GM21786 (cell line): ENCODE data around the gene ALDH1B1.

Experiments
- ATAC-seq: cut with Tn5 transposase; IDR thresholded peaks from one replicate; pipeline ENCODE4 v1.9.1; 2021; ENCODE audit not compliant: unreplicated experiment

Gene ALDH1B1

GRCh38 chr9:38392235-38393127 is at the start of gene ALDH1B1:
Gene ALDH1B1 (plus strand): TSS chr9:38392702. CDS start chr9:38395749, 3,047 bp downstream.
- ATAC-seq: peak; percentile 98

DNA sequence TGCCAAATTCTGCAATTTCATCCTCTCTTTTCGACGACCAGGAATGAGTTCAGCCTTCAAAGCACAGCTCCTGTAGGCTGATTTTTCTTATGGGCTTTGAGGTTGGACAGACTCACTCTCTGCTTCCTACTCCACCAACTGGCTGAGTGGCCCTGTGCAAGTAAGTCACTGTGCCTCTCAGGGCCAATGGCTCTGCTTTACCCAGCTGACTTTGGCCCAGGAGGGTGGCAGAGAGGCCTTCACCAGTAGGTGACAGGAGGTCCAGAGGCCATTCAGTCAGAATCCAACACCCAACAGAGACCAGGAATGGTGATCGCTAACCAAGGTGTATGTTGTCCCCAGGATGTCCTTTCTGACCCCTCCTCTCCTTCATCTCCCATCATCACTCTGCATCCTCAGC is 49.5 kb upstream of the ALDH1B1 start:
- ATAC-seq: no peak

GRCh38 chr9:38343552-38343951 is 49.0 kb upstream of the ALDH1B1 start:
- ATAC-seq: no peak

- ATAC-seq: no peak
Measured at GRCh38 chr9:38344566-38345324, 47.8 kb upstream of the ALDH1B1 start.

DNA sequence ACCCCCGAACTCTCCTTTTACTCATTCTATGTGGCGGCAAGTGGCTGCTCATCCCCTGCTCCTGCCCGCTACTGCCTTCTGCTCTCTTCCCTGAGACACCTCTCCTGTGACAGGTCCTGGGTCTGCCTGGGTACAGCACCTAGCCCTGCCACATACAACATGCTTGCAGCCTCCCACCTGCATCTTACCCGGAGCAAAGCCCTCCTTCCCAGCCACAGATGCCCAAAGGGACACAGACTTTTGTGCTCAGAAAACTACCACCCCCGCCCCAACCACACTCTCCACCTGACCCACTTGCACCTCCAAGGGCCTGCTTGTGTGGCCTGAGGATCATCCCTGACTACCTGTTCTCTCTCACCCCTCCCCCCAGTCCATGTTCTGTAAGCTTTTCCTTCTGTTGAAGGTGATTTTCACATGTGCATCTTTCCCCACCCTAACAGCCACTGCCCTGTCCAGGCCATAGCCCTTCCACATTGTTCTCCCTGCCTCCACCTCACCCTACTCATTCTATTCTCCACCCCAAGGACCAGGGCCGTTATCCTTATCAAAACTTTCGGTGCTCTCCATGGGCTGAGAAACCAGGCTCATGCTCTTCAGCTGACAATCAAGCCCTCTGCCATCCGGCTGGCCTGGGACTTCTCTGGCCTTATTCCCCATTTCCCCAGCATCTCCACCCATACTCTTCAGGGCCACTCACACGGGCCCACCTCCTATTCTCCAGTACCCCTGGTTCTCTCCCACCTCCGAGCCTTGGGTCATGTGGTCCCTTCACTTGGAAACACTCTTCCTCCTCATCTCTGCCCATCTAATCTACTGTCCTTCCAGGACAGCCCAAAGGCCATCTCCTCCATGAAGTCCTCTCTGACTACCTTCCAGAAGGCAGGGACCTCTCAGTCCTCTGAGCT is 46.4 kb upstream of the ALDH1B1 start:
- no peak for ATAC-seq

DNA sequence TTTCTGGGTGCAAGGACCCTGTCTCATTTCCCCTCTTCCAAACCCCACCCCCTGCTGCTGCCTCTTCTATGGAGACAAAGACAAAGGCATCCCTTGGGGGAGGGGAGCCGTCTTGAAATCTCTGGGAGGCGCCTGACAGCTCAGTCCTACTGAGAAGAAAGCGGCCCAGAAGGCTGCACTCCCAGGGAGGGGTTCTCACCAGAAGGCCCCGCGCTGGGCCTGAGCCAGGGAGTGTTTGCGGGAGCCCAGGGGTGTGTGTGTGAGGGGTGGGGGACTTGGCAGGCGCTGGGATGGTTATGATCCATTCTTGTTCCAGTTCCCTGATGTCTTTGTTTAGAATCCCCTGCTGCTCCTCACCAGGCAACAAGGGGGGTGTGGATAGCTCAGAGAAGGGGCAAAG is 45.7 kb upstream of the ALDH1B1 start:
- ATAC-seq: no peak

- no peak for ATAC-seq
Measured at GRCh38 chr9:38347271-38347671, 45.2 kb upstream of the ALDH1B1 start.

- no peak for ATAC-seq
Measured at GRCh38 chr9:38347946-38348345, 44.6 kb upstream of the ALDH1B1 start.

DNA sequence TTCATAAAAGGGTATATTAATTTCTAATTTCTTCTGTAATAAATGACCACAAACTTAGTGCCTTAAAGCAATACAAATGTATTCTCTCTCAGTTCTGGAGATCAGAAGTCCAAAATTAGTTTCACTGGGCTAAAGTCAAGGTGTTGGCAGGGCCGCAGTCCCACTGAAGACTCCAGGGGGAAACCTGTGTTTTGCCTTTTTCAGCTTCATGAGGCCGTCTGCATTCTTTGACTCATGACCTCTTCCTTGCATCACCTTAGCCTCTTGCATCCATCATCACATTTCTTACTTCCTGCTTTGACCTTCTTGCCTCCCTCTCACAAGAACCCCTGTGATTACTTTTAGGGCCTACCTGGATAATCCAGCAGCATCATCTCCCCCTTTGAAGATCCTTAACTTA is 42.0 kb upstream of the ALDH1B1 start:
- ATAC-seq: no peak

DNA sequence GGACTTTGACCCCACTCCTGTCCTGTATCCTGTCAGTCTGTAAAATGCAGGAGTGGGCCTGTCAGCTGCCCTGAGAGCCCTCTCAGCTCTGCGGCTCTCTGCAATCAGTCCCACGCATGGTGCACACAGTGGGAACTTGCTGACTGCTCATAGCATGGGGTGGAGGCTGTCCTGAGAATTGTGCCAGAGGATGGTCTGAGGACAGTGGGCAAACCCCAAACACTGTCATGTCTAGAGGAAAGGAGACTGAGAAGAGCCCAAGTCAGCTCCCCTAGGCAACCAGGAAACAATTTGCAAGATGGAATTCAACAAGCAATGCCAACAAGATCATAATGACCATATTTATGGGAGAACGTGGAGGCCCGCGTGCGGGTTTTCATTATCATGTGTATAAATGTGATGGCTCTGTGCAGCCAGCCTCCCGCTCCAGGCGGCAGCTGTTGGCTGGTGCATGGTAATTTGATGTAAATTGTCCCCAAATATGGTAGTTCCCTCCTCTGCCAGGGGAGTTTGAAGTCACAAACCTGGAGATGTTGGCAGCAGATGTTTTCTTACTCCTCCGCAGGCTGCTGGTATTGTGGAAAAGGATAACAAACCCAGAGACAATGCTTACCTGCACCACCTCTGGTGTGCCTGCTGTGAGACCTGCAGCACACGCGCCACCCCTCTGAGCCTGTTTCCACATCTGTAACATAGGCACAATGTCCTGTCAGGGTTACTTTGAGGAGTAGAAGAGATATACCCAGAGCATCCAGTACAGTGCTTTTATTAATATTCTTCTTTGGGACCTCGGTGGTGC is 39.8 kb upstream of the ALDH1B1 start:
- ATAC-seq: no peak

DNA sequence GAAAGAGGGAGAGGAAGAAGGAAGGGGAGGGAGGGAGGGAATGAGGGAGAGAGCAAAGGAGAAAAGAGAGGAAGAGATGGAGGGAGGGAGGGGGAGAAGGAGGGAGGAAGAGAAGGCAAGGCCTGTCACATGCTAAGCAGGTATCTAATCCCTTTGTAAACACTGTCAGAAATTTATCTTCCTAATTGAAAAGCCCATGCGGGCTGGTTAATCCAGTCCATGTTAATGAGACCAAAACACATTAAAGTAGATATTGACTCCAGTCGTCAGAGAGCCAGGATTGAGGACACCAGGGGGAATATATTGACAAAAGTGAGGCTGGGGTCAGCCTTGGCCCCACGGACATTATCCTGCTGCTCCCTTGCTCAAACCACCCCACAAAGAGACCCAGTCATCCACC is 37.4 kb upstream of the ALDH1B1 start:
- no peak for ATAC-seq

DNA sequence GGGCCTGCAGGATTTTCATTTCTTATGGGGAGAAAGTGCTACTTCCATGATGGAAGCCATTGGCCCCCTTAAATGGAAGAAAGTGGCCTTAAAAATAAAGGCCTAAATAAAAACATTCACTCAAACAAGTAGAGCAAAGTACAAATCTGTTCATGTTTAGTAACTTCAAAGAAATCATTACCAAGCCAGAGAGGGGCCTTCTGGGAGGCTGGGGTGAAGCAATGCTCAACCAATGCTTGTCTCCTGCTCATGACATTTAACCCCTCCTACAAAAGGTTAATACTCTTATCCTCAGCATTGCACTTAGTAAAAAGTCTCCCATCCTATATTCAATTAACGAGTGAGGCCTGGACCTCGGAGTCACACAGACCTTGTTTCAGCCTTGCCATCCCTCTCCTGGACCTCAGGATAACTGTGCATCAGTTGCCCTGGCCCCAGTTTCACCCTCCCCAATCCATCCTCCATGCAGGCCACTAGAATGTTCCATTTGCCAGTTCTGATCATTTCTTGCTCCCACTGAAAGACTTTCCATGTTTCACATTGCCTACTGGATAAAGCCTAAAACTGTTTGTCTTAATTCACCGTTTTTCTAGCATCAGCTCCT is 36.9 kb upstream of the ALDH1B1 start:
- no peak for ATAC-seq

GRCh38 chr9:38356851-38357250 is 35.7 kb upstream of the ALDH1B1 start:
- ATAC-seq: no peak

DNA sequence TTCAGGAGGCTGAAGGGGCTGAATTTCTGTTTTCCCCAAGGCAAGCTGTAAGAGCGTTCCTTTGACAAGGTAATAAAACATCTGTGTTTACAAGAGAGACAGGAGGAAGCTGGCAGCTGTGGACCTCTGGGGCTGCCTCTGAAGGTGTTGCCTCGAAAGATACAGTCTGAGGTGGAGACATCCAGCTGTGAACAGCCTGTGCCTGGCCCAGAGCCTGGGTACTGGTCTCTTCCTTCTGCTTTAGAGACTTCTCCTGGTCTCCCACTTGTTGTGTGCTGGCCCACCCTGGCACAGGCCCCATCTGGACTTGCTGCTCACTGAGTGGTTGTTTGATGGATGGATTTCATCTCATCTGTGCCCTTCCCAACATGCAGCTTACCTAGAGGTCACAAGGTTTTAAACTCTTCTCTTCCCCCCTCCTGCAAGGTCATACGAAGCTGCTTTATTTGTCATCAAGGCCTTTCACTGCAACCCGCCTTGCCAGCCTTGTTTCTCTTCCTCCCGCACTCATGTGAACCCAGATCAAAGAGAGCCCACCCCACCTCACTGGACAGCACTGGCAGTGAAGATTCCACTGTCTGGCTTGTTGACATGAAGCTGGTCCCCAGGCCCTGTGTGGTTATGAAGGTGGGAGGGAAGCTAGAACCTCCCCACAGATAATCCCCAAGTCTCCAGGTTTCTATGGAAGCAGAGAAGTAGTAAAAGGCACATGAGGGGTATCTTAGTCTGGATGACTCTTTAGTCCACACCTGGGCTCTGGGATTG is 35.0 kb upstream of the ALDH1B1 start:
- ATAC-seq: no peak

DNA sequence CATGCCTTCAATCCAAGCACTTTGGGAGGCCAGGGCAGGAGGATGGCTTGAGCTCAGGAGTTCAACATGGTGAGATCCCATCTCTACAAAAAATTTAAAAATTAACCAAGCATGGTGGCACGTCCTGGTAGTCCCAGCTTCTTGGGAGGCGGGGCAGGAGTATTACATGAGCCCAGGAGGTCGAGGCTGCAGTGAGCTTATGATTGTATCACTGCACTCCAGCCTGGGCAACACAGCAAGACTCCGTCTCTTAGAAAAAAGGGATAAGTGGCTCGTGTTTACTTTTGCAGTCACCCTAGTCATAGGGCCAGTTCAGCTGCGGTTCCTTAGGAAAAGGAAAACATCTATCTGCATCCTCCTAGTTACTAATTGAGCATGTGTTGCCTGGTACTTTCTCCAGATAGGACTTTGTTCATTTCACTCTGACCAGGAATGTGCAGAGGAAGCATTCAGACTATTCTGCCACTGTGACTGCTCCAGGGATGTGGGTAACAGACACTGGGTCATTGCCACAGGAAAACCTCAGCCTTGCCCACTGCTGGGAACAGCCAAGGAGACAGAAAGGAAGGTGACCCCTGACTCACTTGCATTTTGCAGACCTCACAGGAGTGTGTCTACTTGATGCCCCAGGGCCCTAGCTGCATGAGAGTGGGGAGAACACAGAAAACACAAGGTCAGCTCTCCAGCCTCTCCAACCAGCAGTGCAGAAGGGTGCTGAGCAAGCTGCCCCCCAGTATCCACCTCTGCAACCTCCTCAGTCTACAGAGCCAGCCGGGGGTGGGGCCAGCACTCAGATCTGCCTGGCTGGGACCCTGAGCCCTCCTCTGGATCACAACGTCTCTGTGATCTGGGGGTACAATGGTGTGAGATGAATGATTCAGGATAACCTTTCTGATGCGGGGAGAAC is 33.9 kb upstream of the ALDH1B1 start:
- no peak for ATAC-seq

GRCh38 chr9:38359297-38359653 is 33.2 kb upstream of the ALDH1B1 start:
- no peak for ATAC-seq

- no peak for ATAC-seq
Measured at GRCh38 chr9:38359689-38360385, 32.7 kb upstream of the ALDH1B1 start.
